CD4-positive, alpha-beta T cell treated with Interleukin-4 for 1 hour (primary cell): ENCODE data around the gene OTOP3.
A peak's percentile ranks its signal among the peaks of the same experiment; 100 is the strongest.
"Not testable (repeated sequence)": the region's sequence is repeated elsewhere in the genome, so short reads cannot be mapped to it uniquely, and the experiment has no call there.

Experiments used
- DNase-seq, 2 donors: peaks; one replicate each; pipeline ENCODE4 v3.0.0-alpha.2; 2020 to 2022

Gene OTOP3

DNA sequence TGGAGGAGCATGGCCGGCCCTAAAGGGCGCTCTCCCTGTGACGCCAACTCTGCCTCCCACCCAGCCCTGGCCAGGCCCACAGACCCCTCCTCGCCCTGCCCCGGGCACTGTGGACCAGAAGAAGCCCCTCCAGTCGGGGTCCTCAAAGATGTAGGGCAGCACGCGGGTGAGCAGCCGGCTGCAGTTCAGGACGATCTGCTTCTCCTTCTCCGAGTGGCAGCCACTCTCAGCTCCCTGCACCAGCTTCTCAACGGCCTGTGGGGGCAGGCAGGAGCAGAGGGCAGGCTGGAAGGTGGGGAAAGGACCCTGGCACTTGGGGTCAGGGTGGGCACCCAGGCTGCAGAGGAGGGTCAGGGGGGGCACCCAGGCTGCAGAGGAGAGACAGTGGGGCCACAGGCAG is 28.0 kb downstream of the OTOP3 start:
- DNase-seq: no peak

DNA sequence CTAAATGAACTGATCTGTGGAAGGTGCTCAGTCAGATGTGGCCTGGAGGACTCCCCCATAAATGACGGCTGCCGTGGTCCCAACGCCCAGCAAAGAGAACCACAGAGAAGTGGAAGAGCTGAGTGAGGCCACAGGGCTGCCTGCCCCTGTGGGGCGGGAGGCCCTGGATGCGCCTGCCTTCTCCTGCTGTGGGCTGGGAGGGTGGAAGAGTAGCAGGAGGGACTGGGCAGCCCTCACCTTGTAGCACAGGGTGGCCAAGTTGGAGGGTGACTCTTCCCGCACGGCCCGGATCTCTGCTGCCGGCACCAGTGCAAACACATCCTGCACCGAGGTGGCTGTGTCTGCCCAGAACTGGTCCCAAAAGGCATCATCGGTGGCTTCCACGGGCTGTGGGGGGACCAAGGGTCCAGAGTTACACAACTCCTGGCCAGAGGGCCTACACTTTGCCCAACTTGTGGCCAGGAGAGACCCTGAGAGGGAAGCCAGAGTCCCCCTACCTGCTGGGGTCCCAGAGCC is 28.6 kb downstream of the OTOP3 start:
- no peak for DNase-seq

DNA sequence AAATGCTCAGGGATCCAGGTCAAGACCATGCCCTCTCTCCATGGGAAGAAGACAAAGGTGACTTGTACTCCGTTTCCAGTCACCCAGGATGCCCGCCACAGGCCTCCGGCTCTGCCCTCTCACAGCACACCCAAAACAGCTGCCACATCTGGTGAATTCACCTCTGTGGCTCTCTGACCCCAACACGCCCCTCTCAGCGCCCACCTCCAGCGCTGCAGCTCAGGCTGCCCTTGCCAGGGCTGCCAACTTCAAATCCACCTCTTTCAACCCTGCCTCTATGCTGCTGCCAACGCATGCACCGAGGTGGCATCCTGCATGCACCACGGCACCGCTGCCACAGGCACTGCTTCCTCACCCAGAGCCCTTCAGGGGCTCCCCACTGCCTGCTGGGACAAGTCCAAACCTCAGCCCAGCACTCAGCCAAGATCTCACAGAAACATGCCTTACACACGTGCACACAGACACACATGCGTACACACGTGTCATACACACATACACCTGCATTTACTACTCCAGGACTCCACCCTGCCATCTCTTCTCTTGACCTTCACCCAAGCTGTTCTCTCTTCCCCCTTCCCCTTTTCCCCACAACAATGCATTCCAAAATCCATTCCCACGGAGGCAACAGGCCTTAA is 29.4 kb downstream of the OTOP3 start:
- DNase-seq: no peak

DNA sequence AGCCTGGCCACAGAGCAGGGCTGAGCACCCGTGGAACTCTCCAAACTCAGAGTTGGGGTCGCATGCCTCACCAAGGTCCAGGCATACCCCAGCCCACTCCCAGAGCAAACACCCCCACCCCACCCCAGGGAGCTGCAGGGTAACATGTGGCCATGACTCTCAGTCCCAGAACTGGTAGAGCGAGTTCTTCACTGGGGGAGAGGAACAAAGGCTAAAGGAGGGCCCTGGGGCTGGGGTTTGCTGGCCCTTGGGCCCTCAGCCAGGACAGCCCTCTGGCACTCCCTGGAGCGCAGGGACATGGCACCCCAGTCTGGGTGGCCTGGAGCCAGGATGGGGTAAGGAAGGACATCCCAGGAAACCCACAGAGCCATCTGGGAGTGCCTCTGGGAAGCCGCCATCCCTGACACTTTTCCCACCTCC is 32.7 kb downstream of the OTOP3 start:
- DNase-seq: no peak

DNA sequence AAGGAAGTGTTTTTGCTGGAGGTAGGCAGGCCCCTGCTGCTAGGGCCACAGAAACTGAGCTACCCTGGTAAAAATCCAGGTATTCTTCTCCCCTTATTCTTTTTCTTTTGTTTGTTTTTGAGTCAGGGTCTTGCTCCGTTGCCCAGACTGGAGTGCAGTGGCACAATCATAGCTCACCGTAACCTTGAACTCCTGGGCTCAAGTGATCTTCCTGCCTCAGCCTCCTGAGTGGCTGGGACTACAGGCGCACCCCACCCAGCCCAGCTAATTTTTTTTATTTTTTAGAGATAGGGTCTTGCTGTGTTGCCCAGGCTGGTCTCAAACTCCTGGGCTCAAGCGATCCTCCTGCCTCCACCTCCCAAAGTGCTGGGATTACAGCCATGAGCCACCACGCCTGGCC is 33.8 kb downstream of the OTOP3 start:
- not testable (repeated sequence) for DNase-seq

DNA sequence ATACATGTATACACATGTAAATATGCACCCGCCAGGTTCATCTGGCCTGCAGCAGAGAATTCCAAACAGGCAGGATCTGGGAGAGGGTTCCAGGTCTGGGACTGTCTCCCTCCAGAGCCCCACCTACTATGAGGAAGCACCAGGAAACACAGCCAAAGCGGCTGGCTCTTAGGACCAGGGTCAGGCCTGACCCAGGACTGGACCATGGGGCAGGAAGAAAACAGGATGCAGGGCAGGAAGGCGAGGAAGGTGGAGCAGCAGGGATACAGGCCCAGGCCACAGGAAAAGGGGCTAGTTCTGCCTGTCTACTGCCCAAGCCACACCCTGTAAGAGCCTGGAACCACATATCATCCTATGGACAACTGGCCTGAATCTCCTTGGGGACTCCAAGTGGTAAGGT is 34.7 kb downstream of the OTOP3 start:
- no peak for DNase-seq

DNA sequence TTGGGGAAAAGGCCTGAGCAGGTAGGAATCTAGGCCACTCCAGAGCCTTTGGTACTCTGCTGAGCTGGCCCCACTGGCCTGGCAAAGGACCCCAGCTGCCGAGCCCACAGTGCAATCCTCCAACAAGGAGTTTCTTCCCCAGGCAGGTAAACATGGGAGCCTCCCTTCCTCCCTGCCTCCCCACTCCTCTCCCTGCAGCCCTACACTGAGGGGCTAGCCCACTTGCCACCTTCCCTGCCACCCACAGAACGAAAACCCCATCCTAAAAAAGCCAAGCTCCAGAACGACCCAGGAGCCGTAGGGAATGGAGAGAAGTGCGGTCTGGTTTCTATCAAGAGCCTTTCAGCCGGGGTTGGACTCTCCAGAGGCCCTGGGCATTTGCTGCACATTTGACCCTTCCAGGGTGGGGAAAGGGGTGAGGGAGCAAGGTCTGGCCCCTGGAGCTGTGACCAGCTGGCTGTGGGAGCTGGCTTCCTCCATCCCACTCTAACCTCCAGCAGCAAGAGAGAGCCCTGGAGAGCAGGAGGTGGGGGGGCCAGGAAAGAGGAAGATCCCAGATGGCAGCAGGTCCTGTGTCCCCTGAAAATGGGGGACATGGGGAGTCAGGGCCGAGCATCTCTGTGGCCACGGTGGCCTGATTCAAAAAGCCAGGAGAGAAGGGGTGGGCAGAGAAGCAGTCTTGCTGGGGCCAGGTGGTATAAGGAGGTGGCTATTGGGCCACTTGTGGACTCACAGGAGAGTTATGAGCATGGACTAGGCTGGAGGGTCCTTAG is 35.6 kb downstream of the OTOP3 start:
- no peak for DNase-seq

DNA sequence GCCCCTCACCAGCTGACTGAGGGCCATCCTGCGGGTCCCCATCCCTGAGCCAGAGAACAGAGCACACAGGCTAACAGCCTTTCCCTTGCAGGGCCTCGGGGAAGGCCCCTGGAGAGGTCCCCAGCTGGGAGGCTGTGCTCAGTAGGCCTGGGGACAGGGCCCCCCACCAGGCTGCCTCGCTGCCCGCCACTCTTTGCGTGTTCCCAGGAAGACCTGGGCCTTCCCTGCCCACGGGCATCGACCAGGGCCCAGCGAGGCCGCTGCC is 36.1 kb downstream of the OTOP3 start:
- DNase-seq: no peak

DNA sequence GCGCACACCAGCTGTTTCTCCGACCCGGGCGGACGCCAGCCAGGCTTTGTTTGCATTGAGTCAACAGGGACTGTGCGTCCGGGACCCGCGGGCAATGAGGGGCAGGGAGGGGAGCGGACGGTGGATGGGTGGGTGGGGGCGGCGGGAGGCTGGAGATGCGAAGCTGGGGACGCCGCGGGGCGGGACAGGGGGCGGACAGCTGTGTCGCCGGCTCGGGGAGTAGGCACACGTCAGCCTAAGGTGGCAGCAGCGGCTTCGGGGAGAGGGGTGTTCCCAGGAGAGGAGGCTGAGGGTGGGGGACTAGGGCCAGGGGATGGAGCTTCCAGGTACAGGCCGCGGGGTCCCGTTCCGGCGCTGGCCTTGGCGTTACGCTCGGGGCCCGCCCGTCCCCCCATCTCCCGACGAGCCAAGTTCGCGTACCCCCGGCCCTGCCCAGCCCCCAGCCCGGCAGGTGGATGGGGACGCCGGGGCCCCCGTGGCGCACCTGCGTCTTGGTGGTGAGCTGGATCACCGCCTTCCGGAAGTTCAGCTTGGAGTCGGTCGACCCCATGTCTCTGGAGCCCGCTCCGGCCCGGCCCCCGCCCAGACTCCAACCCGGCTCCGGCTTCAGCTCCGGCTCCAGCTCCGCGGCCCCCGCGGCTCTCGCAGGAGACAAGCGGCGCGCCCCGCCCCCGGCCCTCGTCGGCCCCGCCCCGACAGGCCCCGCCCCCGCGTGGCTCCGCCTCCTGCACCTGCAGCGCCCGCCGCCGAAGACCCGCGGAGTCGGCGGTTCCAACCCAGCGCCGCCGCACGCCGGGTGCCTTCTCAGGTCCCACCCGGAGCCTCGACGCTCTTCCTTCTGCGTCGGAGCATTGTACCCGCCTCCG is 36.6 kb downstream of the OTOP3 start, which contains the start of gene HID1:
TSS of gene HID1 (minus strand) at position 653 of the 866 bp plus-strand sequence. CDS start at position 550, 103 bp downstream.
- DNase-seq: peak; percentile 77 to 85

DNA sequence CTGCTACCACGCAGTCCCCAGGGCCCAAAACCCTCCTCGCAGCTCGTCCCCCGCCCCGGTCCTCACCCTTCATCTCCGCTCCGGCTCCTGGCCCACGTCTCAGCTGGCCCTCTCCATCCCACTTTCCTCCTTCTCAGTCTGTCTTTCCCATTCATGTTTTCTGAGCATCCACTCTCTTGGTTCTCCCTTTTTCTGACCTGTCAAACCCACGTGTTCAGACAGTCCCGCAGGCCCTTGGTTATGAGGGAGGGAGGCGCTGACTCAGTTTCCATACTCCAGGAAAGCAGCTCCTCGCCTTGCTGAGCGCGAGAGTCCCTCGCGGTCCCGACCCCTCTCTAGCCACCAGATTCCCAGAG is 37.3 kb downstream of the OTOP3 start:
- no peak for DNase-seq

DNA sequence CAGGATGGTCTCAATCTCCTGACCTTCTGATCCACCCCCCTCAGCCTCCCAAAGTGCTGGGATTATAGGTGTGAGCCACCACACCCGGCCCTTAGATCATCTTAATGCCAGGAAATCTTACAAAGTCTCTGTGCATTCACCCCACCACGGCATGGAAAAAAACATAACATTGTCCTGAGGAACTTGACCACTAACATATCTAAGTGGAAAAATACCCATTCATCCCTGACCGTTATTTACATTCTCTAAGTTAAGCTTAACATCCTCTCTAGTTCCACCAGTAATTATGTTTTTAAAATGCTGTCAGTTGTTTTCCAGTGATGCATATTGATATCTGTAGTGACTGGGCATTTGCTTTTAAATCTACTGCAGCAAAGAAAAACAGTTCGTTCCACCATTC is 40.2 kb downstream of the OTOP3 start:
- DNase-seq: no peak

DNA sequence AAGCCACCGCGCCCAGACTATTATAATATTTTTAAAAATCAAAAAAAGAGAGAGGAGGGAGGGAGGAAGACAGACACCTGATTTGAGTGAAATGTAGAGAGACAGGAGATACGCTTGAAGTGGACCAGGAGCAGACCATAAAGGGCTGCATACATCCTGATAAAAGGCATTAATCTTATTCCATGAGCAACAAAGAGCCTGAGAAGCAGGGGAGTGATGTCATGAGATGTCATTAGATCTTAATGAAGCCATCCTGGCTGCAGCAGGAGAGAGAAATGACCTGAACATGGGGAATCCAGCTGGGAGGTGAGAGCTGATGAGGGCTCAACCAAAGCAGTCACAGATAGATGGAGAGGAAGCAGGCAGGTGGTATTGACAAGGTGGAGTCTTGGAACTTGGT is 42.1 kb downstream of the OTOP3 start:
- no peak for DNase-seq

DNA sequence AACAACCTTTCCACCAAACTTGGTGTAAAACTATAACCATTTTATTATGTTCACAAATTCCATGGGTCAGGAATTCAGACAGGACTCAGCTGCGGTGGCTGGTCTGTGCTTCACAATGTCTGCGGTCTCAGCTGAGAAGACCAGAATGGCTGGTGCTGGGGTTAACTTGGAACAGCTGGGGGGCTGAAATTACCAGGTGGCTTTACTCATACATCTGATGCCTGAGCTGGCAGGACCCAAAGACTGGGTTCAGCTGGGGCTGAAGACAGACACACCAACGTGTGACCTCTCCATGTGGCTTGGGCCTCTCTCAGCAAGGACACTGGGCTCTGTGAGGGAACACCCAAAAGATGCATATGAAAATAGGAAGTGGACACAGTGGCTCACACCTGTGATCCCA is 42.5 kb downstream of the OTOP3 start:
- no peak for DNase-seq

DNA sequence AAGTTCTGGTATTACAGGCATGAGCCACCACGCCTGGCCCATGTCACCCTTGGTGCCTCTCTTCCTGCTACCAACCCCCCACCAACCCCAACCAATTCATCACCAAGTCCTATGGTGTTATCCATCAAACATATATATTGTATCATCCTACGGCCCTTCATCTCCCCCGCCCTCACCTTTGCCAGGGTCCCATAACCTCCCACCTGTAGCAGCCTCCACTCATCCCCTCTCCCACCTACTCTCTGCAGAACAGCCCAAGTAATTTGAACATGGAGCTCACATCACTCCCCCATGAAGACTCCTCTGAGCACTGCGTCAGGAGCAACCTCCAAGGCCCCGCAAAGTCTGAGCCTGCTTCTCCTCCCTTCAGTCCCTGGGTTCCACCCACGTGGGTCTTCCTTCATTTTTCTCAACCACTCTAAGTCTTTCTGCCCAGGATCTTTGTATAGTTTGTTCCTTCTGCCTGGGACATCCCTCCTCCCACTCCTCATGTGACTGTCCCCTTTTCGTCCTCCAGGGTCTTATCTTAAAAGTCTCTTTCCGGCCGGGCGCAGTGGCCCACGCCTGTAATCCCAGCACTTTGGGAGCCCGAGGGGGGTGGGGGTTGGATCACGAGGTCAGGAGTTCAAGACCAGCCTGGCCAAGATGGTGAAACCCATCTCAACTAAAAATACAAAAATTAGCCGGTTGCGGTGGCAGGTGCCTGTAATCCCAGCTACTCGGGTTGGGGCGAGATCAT is 43.9 kb downstream of the OTOP3 start:
- DNase-seq: no peak

DNA sequence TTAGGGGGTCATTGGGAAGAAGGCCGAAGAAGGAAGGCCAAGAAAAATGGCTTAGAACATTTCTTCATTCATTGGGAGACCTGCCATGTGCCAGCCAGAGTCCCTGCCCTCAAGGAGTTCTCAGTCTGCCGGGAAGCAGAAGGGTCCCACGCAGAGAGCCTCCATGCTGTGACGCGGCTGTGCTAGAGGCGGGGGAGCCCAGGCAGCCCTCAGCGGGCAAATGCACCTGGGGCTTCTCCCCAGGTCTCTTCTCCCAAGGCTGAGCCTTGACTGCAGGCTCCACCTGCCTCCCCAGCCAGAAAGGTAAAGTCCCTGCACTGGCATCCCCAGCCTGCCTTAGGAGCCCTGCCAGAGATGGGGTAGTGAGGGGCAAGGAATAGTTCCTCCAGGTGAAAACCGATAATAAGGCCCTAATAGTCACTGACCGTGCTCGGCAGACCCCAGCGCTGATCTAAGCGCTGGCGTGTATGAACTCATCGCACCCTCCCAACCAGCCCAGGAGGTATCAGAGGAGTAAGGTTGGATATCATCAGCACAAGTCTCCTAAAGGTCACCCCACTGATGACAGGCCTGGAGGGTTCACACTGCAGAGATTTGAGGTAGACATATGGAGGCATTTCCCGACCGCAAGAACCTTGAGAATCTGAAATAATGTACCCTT is 45.8 kb downstream of the OTOP3 start:
- no peak for DNase-seq

DNA sequence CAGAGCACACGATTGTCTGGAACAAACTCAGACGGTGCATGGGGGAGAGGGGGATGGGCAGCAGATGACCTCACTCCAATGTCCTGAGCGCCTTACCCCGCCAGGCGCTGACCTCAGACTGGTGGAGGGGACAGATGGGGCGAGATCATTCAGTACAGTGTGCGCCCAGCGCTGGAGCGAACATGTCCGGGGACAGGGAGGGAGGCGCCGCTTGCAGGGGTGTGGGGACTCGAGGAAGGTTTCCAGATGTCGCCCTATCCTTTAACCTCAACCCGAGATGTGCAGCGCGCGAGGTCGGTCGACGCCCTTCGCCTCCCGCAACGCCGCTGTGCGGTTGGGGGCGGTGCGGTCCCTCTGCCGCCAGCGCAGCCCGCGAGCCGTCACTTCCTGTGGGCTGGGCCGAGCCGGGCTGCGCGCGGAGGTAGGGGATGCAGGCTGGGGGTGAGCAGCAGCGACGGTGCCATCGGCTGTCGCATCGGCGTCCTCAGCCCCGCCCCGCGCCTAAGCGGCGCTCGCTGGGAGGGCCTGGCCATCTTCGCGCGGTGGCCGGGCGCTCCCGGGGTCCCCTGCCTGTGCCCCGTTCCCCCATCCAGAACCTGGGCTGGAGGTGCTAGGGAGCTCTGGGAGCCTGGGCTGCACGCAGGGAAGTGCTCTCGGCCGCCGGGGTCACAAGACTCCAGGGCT is 46.4 kb downstream of the OTOP3 start:
- peak; percentile 79 to 84 for DNase-seq

DNA sequence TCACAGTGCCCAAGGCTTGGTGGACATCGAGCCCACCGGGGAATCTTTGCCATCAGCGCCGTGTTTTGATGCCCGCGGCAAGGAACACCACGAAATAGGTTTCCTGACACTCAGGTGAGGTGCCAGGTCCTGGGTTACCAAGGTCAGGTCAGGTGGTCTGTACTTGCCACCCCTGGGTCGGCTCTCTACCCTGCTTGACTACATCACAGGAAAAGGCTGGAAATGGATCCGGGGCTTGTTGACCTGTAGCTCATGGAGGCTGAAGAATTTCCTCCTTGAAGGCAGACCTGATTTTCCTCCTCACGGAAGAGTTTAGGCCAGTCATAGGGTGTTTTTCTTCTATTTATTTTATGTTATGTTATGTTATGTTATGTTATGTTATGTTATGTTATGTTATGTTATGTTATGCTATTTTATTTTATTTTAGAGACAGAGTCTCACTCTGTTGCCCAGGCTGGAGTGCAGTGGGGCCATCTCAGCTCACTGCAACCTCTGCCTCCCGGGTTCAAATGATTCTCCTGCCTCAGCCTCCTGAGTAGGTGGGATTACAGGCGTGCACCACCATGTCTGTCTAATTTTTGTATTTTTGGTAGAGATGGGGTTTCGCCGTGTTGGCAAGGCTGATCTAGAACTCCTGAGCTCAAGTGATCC is 47.1 kb downstream of the OTOP3 start:
- DNase-seq: not testable (repeated sequence)

DNA sequence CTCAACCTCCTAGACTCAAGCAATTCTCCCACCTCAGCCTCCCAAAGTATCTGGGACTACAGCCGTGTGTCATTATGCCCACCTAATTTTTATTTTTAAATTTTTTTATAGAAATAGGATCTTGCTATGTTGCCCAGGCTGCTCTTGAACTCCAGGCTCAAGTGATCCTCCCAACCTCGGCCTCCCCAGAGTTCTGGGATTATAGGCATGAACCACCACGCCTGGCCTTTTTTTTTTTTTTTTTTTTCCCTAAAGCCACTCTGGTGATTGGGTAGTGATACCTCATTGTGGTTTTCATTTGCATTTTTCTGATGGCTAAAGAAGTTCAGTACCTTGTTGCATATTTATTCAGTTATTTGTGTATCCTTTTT is 50.5 kb downstream of the OTOP3 start:
- no peak for DNase-seq

DNA sequence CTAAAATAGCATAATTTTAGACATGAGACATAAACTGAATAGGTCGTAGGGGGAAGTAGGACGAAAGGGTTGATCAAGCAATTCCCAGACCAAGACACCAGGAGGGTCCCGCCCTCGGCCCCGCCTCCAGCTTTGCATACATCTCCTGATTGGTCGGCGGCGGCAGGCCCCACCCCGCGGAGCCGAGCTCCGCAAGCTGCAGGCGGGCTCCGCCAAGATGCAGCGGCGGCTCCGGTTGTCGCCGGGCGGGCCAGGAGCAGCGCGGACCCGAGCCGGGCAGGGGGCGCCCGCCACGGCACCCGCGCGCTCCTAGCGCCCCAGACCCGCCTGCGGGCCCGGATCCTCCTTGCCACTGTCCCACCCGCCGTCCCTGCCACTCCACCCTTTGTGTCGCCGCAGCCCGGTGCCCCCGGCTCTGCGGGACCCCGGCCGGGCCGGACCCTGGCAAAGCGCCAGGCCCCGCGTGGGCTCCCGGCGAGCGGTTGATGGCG is 51.8 kb downstream of the OTOP3 start, which contains the start of gene CDR2L:
TSS of gene CDR2L (plus strand) at position 215 of the 491 bp plus-strand sequence. CDS start 412 bp downstream, outside the sequence.
- peak; percentile 92 for DNase-seq

DNA sequence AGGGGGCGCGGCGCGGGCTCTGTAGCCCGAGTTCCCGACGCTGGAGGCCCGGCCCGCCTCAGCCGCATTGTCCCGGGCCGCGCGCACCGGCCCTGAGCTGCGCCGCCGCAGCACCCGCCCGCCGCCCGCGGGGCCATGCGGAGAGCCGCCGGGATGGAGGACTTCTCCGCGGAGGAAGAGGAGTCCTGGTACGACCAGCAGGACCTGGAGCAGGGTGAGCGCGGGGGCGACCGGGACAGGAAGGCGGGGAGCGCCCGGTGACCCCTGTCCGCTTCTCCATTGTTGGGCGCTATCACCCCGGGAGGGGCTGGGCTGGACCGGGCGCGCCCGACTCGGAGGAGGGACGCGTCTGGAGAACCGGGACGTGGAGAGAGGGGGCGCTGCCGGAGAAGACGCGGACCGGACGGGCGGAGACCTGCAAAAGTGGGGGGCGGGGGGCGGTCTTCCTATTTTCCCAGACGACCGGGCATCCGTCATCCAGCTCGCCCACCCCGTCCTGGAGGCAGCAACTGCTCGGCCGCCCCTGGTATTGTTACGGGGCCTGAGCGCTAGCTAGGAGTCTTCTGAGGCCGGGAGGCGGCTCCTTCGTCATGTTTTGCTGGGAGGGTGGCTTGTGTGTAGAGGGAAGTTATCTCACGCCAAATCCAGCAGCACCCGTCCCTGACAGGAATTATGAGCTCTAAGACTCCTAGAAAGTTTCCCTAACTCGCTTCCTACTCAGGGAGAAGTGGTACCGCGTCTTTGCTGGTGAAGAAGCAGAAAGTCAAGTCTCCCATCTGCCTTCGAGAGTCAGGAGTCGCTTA is 52.4 kb downstream of the OTOP3 start:
- DNase-seq: no peak
